DOHH2 (cell line): ENCODE measurements around the gene THSD8.
"Not testable (repeated sequence)": the region's sequence is repeated elsewhere in the genome, so short reads cannot be mapped to it uniquely, and the experiment has no call there.

Experiments used
- H3F3A ChIP-seq: fragments of 200-600 bp; sonication (generic), shearing (Covaris generic); 2 replicates; pipeline ENCODE4 v1.6.0; 2016; ENCODE audit warnings: antibody characterized with exemption, mild to moderate bottlenecking; ENCODE audit not compliant: control insufficient read depth, insufficient read depth
- H3K27ac ChIP-seq: fragments of 200-600 bp; sonication (generic); 2 replicates; pipeline ENCODE4 v1.5.1; 2014; ENCODE audit warnings: low read depth, mild to moderate bottlenecking, low read length, moderate library complexity
- H3K27me3 ChIP-seq: fragments of 200-600 bp; sonication (generic); 2 replicates; pipeline ENCODE4 v1.6.1; 2014; ENCODE audit warnings: mild to moderate bottlenecking, low read length, mixed read lengths; ENCODE audit not compliant: control insufficient read depth
- H3K36me3 ChIP-seq: fragments of 200-600 bp; sonication (generic); 2 replicates; pipeline ENCODE4 v1.6.1; 2014; ENCODE audit warnings: mild to moderate bottlenecking, low read length, moderate library complexity, mixed read lengths; ENCODE audit not compliant: control insufficient read depth
- H3K4me1 ChIP-seq: fragments of 200-600 bp; sonication (generic); 2 replicates; pipeline ENCODE4 v1.6.1; 2014; ENCODE audit warnings: mild to moderate bottlenecking, low read length, mixed read lengths; ENCODE audit not compliant: control insufficient read depth
- H3K4me2 ChIP-seq: fragments of 200-600 bp; sonication (generic); 2 replicates; pipeline ENCODE4 v1.6.0; 2014; ENCODE audit warnings: mild to moderate bottlenecking, low read length, moderate library complexity
- H3K4me3 ChIP-seq: fragments of 200-600 bp; sonication (generic); 2 replicates; pipeline ENCODE4 v1.5.1; 2014; ENCODE audit warnings: mild to moderate bottlenecking, low read length, mixed read lengths
- H3K79me2 ChIP-seq: fragments of 200-600 bp; sonication (generic); 2 replicates; pipeline ENCODE4 v1.6.1; 2014; ENCODE audit warnings: mild to moderate bottlenecking, low read length, mixed read lengths; ENCODE audit not compliant: control insufficient read depth
- H3K9me2 ChIP-seq: fragments of 200-600 bp; sonication (generic); replicated peaks from 2 replicates; pipeline ENCODE4 v1.6.1; 2014; ENCODE audit warnings: mild to moderate bottlenecking, low read length, mixed read lengths; ENCODE audit not compliant: control insufficient read depth
- H3K9me3 ChIP-seq: fragments of 200-600 bp; sonication (generic); 2 replicates; pipeline ENCODE4 v1.6.1; 2014; ENCODE audit warnings: antibody characterized with exemption, low read length, mixed read lengths; ENCODE audit not compliant: control insufficient read depth, insufficient read depth
- H4K20me1 ChIP-seq: fragments of 200-600 bp; sonication (generic); 2 replicates; pipeline ENCODE4 v1.6.0; 2014; ENCODE audit warnings: low read depth, mild to moderate bottlenecking, antibody characterized with exemption, low read length, moderate library complexity; ENCODE audit not compliant: control insufficient read depth, insufficient read depth
- CTCF ChIP-seq: fragments of 200-600 bp; sonication (generic); IDR thresholded peaks from one replicate; pipeline ENCODE4 v1.5.1; 2014; ENCODE audit warnings: antibody characterized with exemption, mild to moderate bottlenecking, low read depth, low read length; ENCODE audit not compliant: poor library complexity, severe bottlenecking
- EZH2phosphoT487 ChIP-seq: fragments of 200-600 bp; sonication (generic); IDR thresholded peaks from 2 replicates; pipeline ENCODE4 v1.6.1; 2017; ENCODE audit warnings: borderline replicate concordance, mild to moderate bottlenecking, antibody characterized with exemption, low read length, moderate library complexity, mixed read lengths

The THSD8 gene

DNA sequence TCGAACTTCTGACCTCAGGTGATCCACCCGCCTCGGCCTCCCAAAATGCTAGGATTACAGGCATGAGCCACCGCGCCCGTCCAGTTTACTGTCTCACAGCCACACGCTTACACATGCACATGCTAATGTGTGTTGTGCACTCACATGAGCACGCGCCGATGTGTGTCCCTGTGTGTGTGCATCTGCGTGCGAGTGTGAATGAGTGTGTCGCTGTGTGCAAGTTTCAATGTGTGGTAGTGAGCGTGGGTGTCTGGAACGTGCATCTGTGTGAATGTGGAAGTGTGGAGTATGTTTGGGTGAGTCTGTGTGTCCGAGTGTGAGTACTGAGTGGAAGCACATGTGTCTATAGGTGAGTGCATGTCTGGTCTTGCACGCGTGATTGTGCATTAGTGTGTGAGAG, 40.6 kb downstream of the THSD8 start:
- no peak overlapping the region for H3K27ac ChIP-seq
- H3K79me2 ChIP-seq = no peaks in the 10 kb centered on the region
- no peaks in the 10 kb centered on the region for H3K9me2 ChIP-seq
- no peaks in the 10 kb centered on the region for H3K9me3 ChIP-seq
- peaks cover 34% of the 10 kb centered on the region for H3K4me1 ChIP-seq
- H3F3A ChIP-seq = peaks cover 12% of the 10 kb centered on the region
- TF ChIP-seq CTCF (no peak), EZH2phosphoT487 (no peak)
- H3K4me2 ChIP-seq = no peak overlapping the region
- H4K20me1 ChIP-seq = peaks cover 13% of the 10 kb centered on the region; the same call in 1 of the 2 replicates
- peaks cover 10% of the 10 kb centered on the region for H3K27me3 ChIP-seq
- H3K36me3 ChIP-seq = no peaks in the 10 kb centered on the region
- H3K4me3 ChIP-seq = no peak overlapping the region

DNA sequence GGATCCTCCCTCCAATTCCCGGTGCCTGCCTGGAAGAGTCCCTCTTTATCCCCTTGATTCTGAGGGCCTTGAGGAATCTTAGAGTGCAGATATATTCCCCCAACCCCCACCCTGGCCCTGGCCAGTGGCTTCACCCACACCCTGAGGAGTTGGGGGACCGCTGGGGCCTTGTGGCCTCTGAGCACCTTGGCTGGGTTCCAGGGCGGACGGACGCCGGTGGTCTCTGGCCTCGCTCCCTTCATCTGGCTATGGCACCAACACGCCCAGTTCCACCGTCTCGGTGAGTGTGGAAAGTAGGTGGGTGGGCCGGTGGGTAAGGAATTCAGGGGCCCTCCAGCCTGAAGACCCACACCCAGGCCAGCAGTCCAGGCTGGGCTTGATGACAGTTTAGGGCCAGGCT, 41.5 kb downstream of the THSD8 start:
- no peak overlapping the region for H3K4me2 ChIP-seq
- no peaks in the 10 kb centered on the region for H3K9me3 ChIP-seq
- peaks cover 31% of the 10 kb centered on the region for H3K4me1 ChIP-seq
- no peak overlapping the region for H3K27ac ChIP-seq
- peaks cover 13% of the 10 kb centered on the region; the same call in 1 of the 2 replicates for H4K20me1 ChIP-seq
- no peaks in the 10 kb centered on the region for H3K36me3 ChIP-seq
- no peaks in the 10 kb centered on the region for H3K9me2 ChIP-seq
- no peak for TF ChIP-seq CTCF
- TF ChIP-seq EZH2phosphoT487 = no peak
- no peak overlapping the region for H3K4me3 ChIP-seq
- peaks cover 10% of the 10 kb centered on the region for H3K27me3 ChIP-seq
- H3K79me2 ChIP-seq = no peaks in the 10 kb centered on the region
- H3F3A ChIP-seq = peaks cover 11% of the 10 kb centered on the region

GRCh38 chr19:12843999-12844732, 42.3 kb downstream of the THSD8 start:
- TF ChIP-seq CTCF (no peak), EZH2phosphoT487 (no peak)
- Histone ChIP-seq H3K27me3 (peaks cover 8% of the 10 kb centered on the region), H3K4me3 (no peak overlapping the region), H3K79me2 (no peaks in the 10 kb centered on the region), H3K9me2 (no peaks in the 10 kb centered on the region), H3K9me3 (no peaks in the 10 kb centered on the region), H3K36me3 (no peaks in the 10 kb centered on the region), H3F3A (peaks cover 11% of the 10 kb centered on the region), H3K4me2 (no peak overlapping the region), H4K20me1 (peaks cover 13% of the 10 kb centered on the region; the same call in 1 of the 2 replicates), H3K4me1 (peaks cover 26% of the 10 kb centered on the region), H3K27ac (no peak overlapping the region)

- not testable (repeated sequence) for H3K79me2 ChIP-seq, H3F3A ChIP-seq, H3K4me2 ChIP-seq, H3K9me2 ChIP-seq, H3K4me3 ChIP-seq, H3K9me3 ChIP-seq, H3K4me1 ChIP-seq, H3K27me3 ChIP-seq, H3K27ac ChIP-seq, H4K20me1 ChIP-seq, H3K36me3 ChIP-seq
Measured at GRCh38 chr19:12846613-12847012, 44.7 kb downstream of the THSD8 start.
